Cardiac fibroblast (primary cell): ENCODE data around the gene PTGES2.

Experiments
- DNase-seq, 2 donors: peaks; one replicate each; pipeline versions ENCODE4 v3.0.0 to v3.0.0-alpha.2; 2010; ENCODE audit warnings: low read depth in 2 of 2
- H3K4me3 ChIP-seq, 2 donors: replicated peaks in 1 of 2; 1 replicate in 1 of 2; 2 replicates in 1 of 2; pipeline ENCODE4 v1.5.1; 2011; ENCODE audit warnings: low read depth in 2 of 2, low read length in 2 of 2, mild to moderate bottlenecking in 2 of 2, moderate library complexity in 1 of 2
- TF ChIP-seq, protein P1 (sequence below): IDR thresholded peaks from one replicate; pipeline ENCODE4 v1.5.1; 2011; ENCODE audit warnings: low read depth, mild to moderate bottlenecking, low read length, inconsistent platforms

PTGES2 gene

DNA sequence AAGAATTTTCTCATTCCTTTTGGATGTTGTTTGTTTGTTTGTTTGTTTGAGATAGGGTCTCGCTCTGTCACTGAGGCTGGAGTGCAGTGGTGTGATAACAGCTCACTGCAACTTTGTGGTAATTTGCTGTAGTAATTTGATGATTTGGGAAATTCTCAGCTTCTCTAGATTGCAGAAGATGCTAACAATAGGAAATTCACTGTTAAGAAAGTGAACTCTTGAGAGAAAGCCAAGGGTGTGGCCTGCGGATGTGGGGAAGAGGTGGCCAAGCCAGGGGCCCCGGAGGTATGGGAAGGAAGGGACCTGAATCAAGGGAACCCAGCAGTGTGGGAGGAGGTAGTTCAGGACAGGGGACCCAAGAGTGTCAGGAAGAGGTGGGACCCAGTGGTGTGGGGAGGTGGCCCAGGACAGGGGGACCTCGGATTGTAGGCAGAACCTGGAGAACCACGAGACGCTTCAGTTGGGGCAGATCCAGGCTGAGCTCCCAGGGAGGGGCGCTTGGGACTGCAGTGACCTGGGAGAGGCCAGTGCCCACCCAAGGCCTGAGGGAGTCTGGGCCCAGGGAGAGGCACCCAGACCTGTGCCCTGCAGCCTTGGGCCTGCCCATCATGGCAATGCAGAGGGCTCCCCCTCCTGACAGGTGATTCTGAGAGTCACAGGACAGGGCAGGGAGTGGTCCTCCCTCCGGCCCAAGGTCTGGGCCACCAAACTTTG is 16.2 kb upstream of the PTGES2 start:
- no peak for DNase-seq
- TF ChIP-seq, protein P1, sequence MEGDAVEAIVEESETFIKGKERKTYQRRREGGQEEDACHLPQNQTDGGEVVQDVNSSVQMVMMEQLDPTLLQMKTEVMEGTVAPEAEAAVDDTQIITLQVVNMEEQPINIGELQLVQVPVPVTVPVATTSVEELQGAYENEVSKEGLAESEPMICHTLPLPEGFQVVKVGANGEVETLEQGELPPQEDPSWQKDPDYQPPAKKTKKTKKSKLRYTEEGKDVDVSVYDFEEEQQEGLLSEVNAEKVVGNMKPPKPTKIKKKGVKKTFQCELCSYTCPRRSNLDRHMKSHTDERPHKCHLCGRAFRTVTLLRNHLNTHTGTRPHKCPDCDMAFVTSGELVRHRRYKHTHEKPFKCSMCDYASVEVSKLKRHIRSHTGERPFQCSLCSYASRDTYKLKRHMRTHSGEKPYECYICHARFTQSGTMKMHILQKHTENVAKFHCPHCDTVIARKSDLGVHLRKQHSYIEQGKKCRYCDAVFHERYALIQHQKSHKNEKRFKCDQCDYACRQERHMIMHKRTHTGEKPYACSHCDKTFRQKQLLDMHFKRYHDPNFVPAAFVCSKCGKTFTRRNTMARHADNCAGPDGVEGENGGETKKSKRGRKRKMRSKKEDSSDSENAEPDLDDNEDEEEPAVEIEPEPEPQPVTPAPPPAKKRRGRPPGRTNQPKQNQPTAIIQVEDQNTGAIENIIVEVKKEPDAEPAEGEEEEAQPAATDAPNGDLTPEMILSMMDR: no peak
- H3K4me3 ChIP-seq: no peak overlapping the region

DNA sequence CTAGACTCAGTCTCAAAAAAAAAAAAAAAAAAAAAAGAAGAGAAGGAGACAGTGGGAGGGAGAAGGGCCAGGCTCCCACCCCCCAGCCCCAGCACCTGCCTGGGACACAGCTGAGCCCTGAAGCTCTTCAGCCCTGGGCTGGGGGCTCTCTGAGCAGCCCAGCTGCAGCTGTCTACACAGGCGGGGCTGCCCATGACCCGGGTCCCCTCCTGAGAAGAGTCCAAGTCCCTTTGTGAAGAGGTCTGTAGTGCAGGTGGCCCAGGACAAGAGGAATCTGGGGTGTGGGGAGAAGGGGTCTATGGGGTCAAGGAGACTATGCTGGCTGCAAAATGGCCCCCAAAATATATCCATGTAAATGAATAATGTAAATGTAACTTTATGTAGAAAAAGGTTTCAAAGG is 15.1 kb upstream of the PTGES2 start:
- no peak overlapping the region for H3K4me3 ChIP-seq
- DNase-seq: no peak
- TF ChIP-seq, protein P1: no peak

DNA sequence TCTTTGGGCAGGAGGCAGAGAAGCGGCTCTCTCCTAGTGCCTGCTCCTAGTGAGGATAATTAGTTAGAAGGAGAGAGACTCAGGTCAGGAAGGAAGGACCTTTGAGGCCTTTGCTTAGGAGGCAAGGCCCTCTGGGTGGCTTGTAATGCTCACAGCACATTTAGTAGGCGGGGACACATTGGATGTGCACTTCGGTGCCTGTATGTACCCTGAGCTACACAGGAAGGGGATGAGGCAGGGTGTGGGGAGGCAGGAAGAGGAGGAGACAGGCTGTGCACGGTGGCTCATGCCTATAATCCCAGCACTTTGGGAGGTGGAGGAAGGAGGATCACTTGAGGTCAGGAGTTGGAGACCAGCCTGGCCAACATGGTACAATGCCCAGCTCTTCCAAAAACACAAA is 14.5 kb upstream of the PTGES2 start:
- H3K4me3 ChIP-seq: no peak overlapping the region
- DNase-seq: no peak

DNA sequence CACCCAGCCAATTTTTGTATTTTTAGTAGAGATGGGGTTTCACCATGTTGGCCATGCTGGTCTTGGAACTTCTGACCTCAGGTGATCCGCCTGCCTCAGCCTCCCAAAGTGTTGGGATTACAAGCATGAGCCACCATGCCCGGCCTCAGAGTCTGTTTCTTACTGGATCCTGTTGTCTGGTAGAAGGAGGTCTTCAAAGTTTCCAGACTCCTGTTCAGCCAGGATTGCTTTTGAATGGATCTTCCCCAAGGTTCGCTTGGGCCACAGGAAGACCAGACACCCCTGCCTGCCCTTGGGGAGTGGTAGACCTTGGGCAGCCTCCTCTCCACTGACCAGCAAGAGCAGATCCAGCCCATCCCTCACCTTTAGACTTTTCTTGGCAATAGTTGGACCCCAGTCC is 14.1 kb upstream of the PTGES2 start:
- TF ChIP-seq, protein P1: no peak
- no peak for DNase-seq
- H3K4me3 ChIP-seq: no peak overlapping the region

More for the DNA sequence above, 14.5 kb upstream of the PTGES2 start:
- TF ChIP-seq, protein P1: no peak

DNA sequence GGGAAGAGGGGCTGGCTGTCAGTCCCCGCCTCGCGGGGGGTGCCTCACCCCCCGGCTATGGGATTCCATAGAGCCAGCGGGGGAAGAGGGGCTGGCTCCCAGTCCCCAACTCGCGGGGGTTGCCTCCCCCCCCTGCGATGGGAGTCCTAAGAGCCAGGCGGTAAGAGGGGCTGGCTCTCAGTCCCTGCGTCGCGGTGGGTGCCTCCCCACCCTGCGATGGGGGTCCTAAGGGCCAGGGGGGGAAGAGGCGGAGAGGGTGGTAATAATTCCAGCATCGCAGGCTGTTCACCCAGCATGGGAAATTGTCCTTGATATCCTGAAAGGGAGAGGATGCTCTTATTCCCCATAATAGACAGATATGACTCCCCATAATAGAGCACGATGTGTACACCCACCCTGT is 12.1 kb upstream of the PTGES2 start:
- TF ChIP-seq, protein P1: no peak
- no peak overlapping the region for H3K4me3 ChIP-seq
- DNase-seq: no peak

DNA sequence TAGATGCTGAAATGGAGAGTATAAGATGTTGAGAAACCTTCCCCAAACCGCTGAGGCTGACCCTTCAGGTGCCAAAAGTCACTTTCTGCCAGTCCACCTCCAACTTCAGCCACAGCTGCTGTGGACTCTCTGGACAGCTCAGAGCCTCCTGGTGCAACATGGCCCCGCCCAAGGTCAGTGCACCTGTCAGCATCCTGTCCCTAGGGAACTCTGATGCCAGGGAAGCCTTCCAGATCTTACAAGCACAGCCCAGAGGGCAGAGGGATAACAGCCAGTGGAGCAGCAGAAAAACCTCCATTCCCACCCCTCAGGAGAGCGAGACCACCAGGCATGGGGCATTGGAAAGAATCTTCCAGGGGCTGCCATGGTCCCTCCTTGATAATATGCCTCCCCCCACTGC is 10.5 kb upstream of the PTGES2 start:
- no peak for DNase-seq
- TF ChIP-seq, protein P1: no peak
- H3K4me3 ChIP-seq: no peak overlapping the region
